Mononuclear cell (primary cell): Measurements from ENCODE around the gene SCNN1A. TPM values are rescaled to one million over a fixed set of nuclear protein-coding genes. Genes with fewer than 3 reads are reported as not detected.

Source experiments
- H3K27me3 ChIP-seq: 2 replicates; pipeline ENCODE4 v1.6.0; 2011; ENCODE audit warnings: low read length, control low read depth; ENCODE audit not compliant: insufficient read depth
- H3K4me1 ChIP-seq: 2 replicates; pipeline ENCODE4 v1.5.1; 2011; ENCODE audit warnings: mild to moderate bottlenecking, low read length, control low read depth; ENCODE audit not compliant: insufficient read depth
- H3K4me3 ChIP-seq: 2 replicates; pipeline ENCODE4 v1.5.1; 2011; ENCODE audit warnings: mild to moderate bottlenecking, low read length, moderate library complexity
- H3K9me3 ChIP-seq: 2 replicates; pipeline ENCODE4 v1.5.1; 2011; ENCODE audit warnings: low read depth, mild to moderate bottlenecking, control low read depth, low read length
- total RNA-seq: library from RNA; depleted of rRNA; stranded (reverse); fragments of >200 nt; gene quantifications from one replicate; pipeline ENCODE4 v1.2.3, GENCODE V29; 2012

SCNN1A gene
- total RNA-seq, 1 donor = 1.2 TPM

- Histone ChIP-seq H3K4me3 (peak overlapping the region; percentile 61), H3K4me1 (peaks cover 60% of the 10 kb centered on the region), H3K27me3 (no peaks in the 10 kb centered on the region), H3K9me3 (no peaks in the 10 kb centered on the region)
Observed at GRCh38 chr12:6363330-6364043, 11.9 kb downstream of the SCNN1A start.

GRCh38 chr12:6363010-6363329 is 12.4 kb downstream of the SCNN1A start:
- peaks cover 60% of the 10 kb centered on the region for H3K4me1 ChIP-seq
- no peak overlapping the region for H3K4me3 ChIP-seq
- H3K27me3 ChIP-seq = no peaks in the 10 kb centered on the region
- H3K9me3 ChIP-seq = no peaks in the 10 kb centered on the region

DNA sequence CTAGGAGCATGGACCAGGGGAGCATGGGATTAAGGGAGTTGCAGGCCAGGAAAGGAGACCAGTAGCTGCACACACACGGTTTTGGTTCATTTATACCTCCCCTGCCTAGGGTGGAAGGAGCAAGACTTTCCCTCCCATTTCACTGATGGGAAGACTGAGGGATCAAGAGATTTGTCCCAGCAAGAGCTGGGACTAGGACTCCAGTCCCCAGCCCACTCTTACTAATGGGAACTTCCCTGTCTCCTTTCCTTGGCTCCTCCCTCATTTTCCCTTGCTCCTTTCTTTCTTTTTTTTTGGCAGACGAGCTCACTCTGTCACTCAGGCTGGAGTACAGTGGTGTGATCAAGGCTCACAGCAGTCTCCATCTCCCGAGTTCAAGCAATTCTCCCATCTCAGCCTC is 13.0 kb downstream of the SCNN1A start:
- H3K4me3 ChIP-seq = no peak overlapping the region
- H3K4me1 ChIP-seq = peaks cover 60% of the 10 kb centered on the region

DNA sequence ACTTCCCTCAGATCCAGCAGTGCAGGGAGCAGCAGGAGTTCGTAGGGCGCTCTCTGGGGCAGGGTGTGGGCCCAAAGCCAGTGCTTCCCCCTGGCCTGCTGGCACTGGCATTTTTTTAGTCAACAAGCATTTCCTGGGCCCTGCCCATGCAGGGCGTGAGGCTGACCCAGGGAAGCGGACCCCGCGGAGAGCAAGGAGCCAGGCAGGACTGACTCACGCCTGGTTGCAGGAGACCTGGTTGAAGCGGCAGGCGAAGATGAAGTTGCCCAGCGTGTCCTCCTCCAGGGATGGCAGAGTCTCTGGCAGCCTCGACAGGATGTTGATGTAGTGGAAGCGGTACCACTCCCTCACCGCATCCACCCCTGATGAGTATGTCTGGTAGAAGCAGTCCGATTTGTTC is 13.5 kb downstream of the SCNN1A start:
- Histone ChIP-seq H3K4me3 (no peak overlapping the region), H3K4me1 (peaks cover 60% of the 10 kb centered on the region), H3K9me3 (no peaks in the 10 kb centered on the region), H3K27me3 (no peaks in the 10 kb centered on the region)

More for the DNA sequence above, 13.0 kb downstream of the SCNN1A start:
- Histone ChIP-seq H3K27me3 (no peaks in the 10 kb centered on the region), H3K9me3 (no peaks in the 10 kb centered on the region)

GRCh38 chr12:6360578-6361490 is 14.5 kb downstream of the SCNN1A start:
- Histone ChIP-seq H3K9me3 (no peaks in the 10 kb centered on the region), H3K4me3 (no peak overlapping the region), H3K27me3 (no peaks in the 10 kb centered on the region), H3K4me1 (peaks cover 68% of the 10 kb centered on the region)

- H3K27me3 ChIP-seq = no peaks in the 10 kb centered on the region
- peaks cover 74% of the 10 kb centered on the region for H3K4me1 ChIP-seq
Observed at GRCh38 chr12:6360080-6360571, 15.2 kb downstream of the SCNN1A start.

DNA sequence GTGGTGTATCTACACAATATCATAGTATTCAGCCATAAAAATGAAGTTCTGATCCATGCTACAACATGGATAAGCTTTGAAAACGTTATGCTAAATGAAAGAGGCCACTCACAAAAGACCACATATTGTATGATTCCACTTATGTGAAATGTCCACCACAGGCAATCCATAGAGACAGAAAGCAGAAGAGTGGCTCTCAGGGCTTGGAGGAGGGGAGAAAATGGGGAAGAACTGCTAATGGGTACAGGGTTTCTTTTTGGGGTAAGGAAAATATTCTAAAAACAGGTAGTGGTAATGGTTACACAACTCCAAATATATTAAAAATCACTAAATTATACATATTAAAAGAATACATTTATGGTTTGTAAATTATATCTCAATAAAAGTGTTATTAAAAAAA is 16.5 kb downstream of the SCNN1A start:
- Histone ChIP-seq H3K9me3 (no peaks in the 10 kb centered on the region), H3K27me3 (no peaks in the 10 kb centered on the region), H3K4me1 (peaks cover 68% of the 10 kb centered on the region), H3K4me3 (no peak overlapping the region)

More at GRCh38 chr12:6360080-6360571, 15.2 kb downstream of the SCNN1A start:
- H3K9me3 ChIP-seq = no peaks in the 10 kb centered on the region
- no peak overlapping the region for H3K4me3 ChIP-seq

GRCh38 chr12:6356374-6356820 is 19.0 kb downstream of the SCNN1A start:
- H3K4me1 ChIP-seq = peaks cover 67% of the 10 kb centered on the region
- no peak overlapping the region for H3K4me3 ChIP-seq
- H3K9me3 ChIP-seq = no peaks in the 10 kb centered on the region
- H3K27me3 ChIP-seq = no peaks in the 10 kb centered on the region

GRCh38 chr12:6355491-6356373 is 19.6 kb downstream of the SCNN1A start:
- Histone ChIP-seq H3K9me3 (no peaks in the 10 kb centered on the region), H3K4me3 (no peak overlapping the region), H3K27me3 (no peaks in the 10 kb centered on the region), H3K4me1 (peaks cover 68% of the 10 kb centered on the region)

DNA sequence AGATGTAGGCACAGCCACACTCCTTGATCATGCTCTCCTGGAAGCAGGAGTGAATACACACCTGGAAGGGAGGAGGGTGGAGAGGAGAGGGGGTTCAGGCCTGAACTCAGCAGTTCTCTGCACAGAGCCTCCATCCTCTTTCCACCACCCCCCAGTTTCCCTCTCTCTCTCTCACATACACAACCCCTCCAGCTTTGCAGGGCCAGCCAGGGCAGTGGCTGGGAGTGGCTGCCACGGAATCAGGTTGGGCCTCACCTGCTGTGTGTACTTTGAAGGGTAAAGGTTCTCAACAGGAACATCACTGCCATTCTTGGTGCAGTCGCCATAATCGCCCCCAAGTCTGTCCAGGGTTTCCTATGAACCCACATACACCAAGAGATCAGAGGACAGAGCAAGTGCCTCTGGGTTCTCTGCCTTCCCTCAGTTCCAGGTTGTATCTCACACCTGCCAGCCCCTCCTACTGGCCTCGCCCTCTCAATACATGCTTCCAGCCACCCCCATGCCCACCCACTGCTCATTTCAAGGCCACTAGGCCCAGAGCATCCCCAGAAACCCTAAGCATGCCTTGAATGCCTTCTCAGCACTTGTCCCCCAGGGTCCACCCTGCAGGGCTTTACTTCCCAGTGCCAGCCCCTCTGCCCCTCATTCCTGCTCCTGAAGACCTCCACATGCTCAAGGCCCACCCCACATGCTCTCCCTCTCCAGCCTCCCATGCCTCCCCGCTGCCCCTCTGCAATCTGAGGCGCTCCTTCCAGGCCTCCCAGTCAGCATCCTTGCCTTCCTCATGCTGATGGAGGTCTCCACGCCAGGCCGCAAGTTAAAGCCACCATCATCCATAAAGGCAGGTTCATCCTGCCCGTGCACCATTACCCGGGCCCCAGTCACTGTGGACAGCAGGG is 20.6 kb downstream of the SCNN1A start:
- no peaks in the 10 kb centered on the region for H3K9me3 ChIP-seq
- H3K27me3 ChIP-seq = no peaks in the 10 kb centered on the region
- H3K4me1 ChIP-seq = peaks cover 68% of the 10 kb centered on the region
- H3K4me3 ChIP-seq = no peak overlapping the region

DNA sequence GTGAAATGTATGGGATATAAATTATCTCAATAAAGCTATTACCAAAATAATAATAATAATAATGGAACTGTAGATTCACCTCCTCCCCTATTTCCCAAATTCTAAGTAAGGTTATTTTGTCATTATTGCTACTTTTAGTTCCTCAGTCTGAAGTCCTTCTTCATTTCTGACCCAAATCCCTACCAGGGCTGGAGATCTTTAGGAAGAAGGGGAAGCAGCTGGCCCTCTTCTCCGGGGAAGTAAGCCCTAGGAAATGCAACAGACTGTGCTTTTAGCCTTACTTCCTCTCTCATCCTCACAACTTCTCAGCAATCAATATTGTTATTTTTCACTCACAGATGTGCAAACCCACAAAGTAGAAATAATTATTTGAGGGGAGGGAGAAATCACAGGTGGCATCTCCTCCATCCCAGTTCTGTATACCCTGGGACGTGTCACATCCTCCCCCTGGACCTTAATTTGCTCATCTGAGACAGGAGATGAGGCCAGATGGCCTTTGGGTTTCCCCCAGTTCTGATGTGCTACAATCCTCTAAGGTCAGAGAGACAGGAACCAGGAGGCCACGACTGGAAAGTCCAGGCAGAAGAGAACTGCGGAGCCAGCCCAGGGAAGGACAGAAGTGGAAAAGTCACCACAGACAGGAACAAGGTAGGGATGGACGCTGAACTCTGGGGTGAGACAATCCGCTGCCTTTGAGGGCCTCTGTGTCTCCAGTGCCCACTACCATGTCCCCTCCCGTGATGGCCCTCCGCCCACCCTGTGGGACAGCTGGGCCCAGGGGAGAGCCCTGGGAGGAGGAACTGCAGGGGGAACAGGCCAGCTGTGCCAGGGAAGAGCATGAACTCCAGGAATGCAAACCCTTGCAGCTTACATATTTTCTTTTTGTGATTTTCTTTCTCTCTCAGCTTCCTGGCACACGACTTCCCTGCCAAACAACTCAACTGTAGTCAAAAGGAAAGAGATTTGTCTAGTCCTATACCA is 22.9 kb downstream of the SCNN1A start:
- no peaks in the 10 kb centered on the region for H3K27me3 ChIP-seq
- peaks cover 53% of the 10 kb centered on the region for H3K4me1 ChIP-seq
- H3K9me3 ChIP-seq = no peaks in the 10 kb centered on the region
- H3K4me3 ChIP-seq = no peak overlapping the region

GRCh38 chr12:6351622-6352021 is 23.7 kb downstream of the SCNN1A start:
- Histone ChIP-seq H3K4me3 (no peak overlapping the region), H3K27me3 (no peaks in the 10 kb centered on the region), H3K4me1 (peaks cover 53% of the 10 kb centered on the region), H3K9me3 (no peaks in the 10 kb centered on the region)
